Ishikawa (cell line): Measurements from ENCODE around the gene NME2.

ENCODE experiments used
- CEBPB ChIP-seq: IDR thresholded peaks from 2 replicates; pipeline ENCODE4 v1.6.1; 2012
- EGR1 ChIP-seq: IDR thresholded peaks from 2 replicates; pipeline ENCODE4 v1.6.1; 2012
- EP300 ChIP-seq: IDR thresholded peaks from 2 replicates; pipeline ENCODE4 v1.6.1; 2012; ENCODE audit warnings: borderline replicate concordance
- TAF1 ChIP-seq: IDR thresholded peaks from 2 replicates; pipeline ENCODE4 v1.6.1; 2012; ENCODE audit warnings: low read depth, mild to moderate bottlenecking
- TCF12 ChIP-seq: IDR thresholded peaks from 2 replicates; pipeline ENCODE4 v1.6.1; 2012; ENCODE audit warnings: low read depth
- TEAD4 ChIP-seq: IDR thresholded peaks from 2 replicates; pipeline ENCODE4 v1.6.1; 2012
- ZBTB7A ChIP-seq: IDR thresholded peaks from 2 replicates; pipeline ENCODE4 v1.6.1; 2012; ENCODE audit warnings: low read depth

- no peak for TF ChIP-seq CEBPB
- no peak for TF ChIP-seq TEAD4
- TF ChIP-seq EP300, result no peak
- TF ChIP-seq EGR1, result no peak
- no peak for TF ChIP-seq TAF1
- no peak for TF ChIP-seq TCF12
- no peak for TF ChIP-seq ZBTB7A
Observed at GRCh38 chr17:51165680-51166197, 472 bp upstream of the NME2 start.
